Stimulated activated naive CD4-positive, alpha-beta T cell treated with Interleukin-2 at 50 U/mL for 16 hours (primary cell): ENCODE measurements around the gene SLC2A9.

Source experiments
- DNase-seq: peaks from one replicate; lab custom pipeline; 2025; lab: John Stamatoyannopoulos, UW

Gene SLC2A9

DNA sequence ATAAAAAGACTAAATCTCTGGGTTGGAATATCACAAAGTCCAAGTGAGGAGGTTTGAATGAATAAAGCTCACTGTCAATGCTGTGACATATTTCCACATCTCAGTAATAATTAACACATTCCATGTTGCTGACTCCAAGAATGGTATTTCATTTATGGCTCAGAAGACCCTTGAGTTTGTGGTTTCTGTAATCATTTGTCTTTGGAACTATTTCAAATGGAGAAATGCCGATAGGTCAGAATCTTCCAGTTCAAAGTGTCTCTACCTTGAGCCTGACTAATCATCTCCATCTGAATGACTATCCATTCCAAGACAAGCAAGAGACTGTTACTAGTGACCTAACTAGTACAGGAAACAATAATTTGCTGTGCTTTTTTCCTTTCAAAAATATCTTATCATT is 24.2 kb upstream of the SLC2A9 start:
- no peak for DNase-seq

DNA sequence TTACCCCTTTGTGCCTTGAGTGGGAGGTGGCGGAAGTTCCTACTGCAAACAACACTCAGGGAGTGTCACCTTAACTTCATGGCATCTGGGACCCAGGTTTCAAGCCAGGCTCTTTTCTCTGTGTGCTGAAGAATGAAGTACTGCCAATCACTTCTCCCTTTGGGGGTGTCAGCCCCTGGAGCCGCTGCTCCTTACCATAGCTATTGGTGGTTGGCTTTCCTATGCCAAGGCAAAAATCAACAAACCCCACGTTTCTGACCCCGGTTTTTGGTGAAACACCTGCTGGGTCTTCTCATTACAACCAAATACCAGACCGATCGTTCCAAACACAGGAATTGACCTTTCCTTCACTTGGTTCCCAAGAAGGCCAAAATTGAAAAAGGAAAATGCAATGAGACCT is 19.7 kb upstream of the SLC2A9 start:
- DNase-seq: no peak

DNA sequence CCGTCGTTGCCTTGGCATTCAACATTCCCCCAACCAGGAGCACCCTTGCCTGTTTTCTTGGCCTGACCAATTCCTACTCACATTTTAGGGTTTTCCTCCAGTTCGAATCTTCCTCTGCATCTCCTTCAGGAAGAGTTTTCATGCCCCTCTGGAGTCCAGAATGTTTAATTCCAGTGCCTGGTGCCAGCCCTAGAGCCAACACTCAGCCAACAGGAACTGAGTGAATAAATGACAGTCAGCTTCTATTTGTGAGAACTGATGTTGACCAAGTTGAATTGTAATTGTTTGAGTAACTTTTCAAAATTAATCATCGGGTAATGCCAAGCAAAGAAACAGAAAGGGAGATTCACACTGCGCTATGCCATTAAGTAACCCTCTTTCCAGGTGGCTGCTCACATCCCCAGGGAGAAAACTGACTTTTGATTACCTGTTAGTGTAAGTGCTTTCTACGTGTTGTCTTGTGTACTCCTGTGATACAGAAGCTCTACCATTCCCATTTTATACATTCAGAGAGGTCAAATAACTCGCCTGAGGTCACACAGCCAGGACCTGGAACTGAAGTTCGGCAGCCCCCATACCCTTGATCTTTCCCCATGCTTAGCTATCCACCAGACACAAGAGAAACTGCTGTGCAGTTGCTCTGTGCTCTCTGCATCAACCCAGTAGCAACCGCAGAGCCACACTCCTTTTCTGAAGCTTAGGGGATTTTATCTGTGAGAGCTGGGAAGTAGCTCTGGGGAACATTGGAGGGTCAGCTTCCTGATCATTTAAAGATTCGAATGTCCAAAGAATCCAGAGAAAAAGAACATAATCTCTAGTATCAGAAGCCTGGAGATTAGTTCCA is 19.0 kb upstream of the SLC2A9 start:
- DNase-seq: no peak

DNA sequence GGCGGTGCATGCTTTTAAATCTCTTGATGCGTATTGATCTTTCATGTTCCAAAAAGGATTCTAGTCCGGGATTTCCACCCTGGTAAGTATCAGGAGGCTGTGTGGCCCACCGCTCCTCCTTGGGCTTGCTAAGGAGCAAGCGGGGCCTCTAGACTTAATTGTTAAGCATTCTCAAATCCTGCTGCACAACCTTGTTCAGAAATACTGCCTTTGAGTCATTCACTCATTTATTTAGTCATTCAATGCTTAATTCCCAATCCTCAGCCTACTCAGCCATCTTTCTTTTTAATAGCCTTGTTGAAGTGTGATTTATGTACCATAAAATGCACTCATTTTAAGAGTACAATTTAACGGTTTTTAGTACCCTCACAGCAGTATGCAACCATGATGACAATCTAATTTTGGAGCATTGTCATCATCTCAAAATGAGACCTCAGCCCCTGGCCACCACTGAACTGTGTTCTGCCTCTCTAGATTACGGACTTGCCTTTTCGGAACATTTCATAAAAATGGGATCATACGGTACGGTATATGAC is 15.6 kb upstream of the SLC2A9 start:
- no peak for DNase-seq

DNA sequence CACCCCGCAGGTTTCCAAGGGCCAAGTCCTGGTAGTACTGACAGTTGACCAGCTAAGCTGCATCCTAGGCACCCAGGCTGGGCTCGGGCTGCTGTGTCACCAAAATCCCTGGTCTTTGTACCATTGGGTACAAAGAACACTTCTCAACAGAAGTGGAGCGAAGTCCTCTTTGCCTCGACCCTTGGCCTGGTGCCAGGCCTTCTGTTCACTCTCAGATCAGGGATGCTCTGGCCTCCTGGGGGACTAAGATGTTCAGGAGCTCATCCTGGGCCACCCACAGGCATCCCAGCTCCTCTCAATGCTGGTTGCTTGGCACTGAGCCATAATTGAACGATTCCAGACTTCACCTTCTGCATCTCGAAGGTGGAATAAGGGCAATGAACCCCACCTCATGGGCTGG is 13.8 kb upstream of the SLC2A9 start:
- DNase-seq: no peak

DNA sequence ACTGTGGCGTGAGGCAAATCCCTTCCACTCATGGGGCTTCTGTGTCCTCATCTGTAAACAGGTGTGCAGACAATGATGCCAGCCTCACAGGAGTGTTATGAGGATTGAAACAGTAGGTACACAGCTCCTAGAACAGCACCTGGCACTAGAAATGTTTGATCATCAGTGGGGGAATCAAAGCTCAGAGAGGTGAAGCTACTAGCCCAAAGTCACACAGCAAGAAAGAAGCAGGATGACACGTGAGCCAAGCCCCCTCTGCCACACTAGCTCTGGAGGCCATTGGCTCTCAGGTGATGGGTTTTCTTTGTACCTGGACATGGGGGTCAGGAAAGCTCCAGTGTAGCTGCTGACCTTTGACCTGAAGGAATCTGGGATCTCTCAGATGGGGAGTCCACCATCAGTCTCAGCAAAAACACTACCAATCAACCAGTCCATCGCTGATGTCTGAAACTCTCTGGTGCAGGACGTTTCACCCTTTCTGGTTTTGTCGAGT is 13.4 kb upstream of the SLC2A9 start:
- DNase-seq: no peak

DNA sequence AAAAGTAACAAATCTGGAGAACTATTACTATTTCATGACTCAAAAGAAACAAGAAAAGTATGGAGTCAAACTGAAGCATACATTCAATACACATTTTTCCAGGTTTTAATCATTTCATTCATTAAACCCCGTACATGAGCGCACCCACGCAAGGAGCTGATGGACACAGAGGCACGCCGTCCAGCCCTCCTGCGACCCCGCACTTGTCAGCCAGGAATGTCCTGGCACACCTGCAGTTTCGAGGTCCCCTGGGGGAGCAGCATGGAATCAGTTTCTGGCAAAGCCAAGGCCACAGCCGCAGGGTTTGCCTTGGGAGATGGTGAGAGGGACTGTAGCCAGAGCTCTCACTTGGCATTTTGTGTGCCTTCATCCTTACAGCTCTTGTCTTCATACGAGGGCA is 12.8 kb upstream of the SLC2A9 start:
- DNase-seq: no peak

DNA sequence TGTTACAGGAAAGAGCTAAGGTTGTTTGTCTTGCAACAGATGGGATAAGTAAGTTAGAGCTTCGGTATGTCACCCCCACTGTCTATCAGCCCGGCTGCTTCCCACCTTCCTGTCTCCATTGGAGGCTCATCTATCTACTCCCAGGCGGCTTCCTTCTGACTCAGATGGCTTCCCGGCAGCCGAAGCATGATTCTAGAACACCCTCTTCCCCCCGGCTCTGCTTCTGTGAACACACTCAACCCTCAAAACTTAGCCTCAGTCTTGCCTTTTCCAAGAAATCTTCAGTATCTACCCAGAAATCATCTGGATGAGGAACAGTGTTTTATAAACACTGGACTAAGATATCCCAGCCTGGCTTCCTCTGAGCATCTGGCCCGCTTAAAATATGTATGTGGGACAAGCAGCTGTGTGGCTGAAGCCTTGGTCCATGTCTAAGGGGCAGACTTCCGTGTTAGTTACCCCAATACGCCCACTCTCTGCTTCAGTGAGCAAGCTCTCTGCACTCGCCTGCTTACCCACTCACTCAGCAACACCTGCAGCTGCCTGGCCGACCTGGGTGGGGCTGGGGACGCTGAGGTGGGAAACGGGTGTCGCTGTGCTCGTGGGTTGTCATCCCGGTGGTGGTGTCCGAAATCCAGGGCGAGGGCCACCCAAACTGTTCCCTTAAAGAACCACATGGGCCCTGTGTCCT is 12.0 kb upstream of the SLC2A9 start:
- DNase-seq: no peak

DNA sequence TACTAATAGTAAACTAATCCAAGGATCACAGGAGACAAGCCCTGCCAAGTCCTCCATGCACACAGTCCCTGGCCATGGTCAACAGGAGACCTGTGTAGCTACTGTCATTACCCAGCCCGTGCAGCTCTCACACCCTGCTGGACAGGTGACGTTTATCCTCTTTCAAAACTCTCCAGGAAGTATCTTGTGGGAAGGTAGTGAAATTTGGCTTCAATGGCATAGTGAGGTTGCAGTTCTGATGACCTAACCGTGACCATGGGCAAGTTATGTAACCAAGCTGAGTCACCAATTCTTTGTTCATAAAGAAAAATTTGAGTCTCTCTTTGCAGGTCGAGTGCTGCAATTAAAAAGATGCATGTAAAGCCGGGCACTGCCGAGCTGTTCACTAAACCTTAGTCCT is 11.3 kb upstream of the SLC2A9 start:
- no peak for DNase-seq

DNA sequence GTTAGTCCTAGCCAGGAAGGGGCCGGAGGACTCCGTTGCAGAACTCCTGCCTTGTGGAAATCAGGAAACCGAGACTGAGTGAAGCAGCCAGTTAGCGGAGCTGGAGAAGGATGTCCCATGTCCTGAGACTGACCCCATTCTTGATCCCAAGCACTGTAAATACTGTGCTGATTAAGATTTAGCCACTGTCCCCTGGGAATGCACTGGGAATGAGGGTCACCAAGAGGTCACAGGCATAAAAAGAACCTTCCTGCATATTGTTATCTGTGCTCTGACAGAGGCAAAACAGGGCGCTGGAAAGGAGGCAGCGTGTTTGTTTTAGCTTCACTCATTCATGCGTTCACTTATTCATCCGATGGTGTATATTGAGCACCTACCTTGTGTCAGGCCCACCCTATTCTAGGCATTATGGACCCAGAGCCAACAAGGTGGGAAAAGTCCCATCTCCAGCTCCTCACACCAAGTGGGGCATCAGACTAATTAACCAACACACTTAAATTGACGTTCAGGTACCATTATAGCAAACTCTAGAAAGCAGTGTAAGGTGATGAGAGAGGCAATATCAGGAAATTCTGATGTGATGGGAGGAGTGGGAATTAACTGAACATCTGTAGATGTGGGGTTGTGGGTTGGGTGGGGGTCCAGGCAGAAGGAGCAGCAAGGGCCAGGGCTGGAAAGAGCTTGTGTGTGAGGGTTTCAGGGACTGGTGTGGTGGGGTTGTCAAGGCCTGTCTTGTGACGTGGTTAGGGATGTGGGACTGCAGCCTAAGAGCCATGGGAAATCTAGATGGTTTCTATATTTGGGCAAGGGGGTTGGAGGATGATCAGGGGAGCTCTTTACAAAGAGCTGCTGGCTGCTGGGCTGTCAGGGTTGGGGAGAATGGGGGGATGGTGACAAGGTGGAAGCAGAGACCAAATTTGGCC is 10.6 kb upstream of the SLC2A9 start:
- no peak for DNase-seq

DNA sequence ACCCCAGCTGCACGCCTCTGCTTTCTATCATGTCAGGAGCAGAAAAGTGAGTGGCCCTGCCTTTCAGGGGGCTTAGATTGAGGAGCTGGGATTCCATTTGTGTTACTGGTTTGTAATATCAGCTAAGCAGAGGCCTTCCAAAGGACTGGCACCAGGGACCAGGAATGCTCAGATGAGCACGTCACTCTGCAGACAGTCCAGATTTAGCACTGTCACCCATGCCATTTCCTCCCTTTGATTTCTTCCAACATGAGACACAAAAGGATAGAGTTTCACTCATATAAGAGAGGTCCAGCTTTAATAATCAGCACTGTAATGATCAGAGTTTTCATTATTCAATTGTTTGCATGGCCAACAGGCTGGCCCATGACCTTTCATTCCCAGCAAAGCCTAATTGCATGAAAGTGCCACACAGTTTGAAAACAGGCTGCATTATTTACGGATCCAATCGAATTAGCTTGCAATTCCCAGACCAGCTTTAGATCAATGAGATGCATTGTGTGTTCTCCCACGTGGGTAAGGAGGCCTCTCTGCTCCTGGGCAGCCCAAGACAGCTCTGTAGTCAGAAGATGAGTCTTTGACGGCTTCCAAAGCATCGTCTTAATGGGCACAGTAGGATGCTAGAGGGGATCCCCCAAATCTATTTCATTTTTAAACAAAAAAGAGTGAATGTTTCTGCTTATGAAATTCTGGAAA is 9.8 kb upstream of the SLC2A9 start:
- no peak for DNase-seq

DNA sequence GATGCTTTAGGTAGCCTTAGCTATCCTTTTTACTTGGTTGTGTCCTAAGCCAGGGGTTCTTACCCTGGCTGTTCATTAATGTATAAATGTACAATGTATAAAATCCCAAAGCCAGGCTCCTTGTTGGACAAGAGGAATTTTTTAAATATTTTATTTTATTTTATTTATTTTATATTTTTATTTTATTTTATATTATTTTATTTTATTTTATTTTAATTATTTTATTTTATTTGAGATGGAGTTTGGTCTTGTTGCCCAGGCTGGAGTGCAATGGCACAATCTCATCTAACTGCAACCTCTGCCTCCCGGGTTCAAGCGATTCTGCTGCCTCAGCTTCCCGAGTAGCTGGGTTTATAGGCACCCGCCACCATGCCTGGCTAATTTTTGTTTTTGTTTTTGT is 8.1 kb upstream of the SLC2A9 start:
- no peak for DNase-seq

DNA sequence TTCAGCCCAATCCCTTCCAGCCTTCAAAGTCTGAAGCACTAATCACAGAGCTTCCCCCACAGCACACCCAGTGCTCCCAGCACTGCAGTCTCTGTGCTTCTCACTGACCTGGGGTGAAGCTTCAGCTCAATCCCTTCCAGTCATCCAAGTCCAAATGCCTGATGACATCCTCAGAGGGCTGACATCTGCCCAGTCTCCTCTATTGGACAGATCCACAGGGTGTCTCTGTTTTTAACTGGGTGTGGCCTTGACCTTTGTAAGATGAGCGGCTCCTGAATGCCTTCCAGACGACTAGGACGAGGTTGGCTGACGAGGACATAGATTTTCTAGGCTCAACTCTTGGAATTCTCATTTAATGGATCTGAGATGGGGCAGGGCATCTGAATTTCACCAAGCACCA is 7.6 kb upstream of the SLC2A9 start:
- no peak for DNase-seq

DNA sequence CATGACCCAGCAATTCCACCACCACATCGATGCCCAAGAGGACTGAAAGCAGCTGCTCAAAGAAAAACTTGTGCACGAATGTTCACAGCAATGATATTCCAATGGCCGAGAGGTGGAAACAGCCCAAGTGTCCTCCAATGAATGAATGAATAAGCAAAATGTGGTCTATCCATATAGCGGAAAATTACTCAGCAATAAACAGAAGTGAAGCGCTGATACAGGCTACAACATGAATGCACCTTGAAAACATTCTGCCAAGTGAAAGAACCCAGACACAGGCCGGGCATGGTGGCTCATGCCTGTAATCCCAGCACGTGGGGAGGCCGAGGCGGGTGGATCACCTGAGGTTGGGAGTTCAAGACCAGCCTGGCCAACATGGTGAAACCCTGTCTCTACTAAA is 5.2 kb upstream of the SLC2A9 start:
- DNase-seq: no peak

DNA sequence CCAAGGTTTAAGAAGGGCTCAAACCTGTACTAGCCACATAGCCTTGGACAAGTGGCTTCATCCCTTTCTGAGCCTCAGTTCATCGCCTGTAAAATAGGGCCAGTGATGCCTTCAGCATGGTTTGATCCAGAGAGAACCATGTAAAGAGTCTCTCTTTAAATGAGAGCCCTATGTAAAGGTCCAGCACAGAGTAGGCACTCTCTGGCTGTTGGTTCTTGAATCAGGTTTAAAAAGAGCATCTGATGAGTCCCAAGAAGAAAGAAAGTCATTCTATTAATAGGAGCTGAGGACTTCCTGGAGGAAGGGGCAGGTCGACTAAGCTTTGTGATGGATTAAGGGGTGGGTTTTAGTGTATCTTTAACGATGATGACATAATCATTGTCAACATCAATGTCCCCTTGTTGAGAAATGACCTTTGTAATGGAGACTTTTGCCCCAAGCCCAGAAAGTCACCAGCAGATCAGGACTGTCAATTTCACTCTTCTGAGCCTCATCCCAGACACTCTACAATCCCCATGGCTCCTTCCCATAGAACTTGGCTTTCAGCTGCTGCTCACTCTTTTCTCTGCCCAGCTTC is 4.0 kb upstream of the SLC2A9 start:
- no peak for DNase-seq

DNA sequence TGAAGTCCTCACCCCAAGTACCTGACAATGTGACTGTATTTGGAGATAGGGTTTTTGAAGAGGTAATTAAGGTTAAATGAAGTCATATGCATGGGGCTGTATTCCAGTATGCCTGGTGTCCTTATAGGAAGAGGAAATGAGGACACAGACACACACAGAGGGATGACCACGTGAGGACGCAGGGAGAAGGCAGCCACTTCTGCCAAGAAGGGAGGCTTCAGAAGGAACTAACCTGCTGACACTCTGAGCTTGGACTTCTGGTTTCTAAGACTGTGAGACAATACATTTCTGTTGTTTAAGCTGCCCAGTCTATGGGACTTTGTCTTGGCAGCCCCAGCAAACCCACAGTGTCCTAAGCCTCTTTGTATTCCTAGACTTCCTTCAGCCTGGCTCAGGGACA is 3.0 kb upstream of the SLC2A9 start:
- no peak for DNase-seq

DNA sequence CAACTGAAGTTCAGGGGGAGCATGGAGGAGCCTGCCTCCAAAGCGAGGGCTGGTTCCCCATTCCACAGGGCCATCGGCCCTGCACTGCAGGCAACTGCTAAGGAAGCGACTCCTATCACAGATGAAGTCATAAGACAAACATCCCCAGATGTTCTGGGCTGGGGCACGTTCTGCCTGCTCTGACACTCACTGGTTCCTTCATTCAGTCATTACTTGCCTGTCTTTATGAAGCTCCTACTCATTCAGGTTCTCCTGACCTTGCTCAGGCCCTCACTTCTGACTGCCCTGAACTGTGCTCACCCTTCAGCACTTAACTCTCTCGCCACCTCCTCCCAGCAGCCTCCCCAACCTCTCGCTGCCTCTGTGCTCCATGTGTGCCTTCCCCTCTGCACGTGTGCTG is 2.5 kb upstream of the SLC2A9 start:
- DNase-seq: no peak

DNA sequence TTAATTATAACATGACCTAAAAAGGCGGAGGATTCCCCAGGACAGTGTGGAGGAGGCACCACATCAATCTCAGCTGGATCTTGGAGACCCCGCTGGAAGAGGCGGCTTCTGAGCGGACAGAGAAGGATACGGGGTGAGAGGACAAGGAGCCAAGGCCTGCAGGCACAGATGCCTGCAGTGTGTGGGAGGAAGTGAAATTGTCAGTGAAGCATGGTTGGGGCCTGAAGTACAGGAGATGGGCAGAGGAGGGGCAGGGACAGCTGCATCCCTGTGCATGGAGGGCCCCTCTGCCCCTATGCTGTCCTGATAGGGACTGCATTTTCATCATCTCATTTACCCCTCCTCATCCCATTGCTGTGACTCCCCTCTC is 1.7 kb upstream of the SLC2A9 start:
- no peak for DNase-seq

DNA sequence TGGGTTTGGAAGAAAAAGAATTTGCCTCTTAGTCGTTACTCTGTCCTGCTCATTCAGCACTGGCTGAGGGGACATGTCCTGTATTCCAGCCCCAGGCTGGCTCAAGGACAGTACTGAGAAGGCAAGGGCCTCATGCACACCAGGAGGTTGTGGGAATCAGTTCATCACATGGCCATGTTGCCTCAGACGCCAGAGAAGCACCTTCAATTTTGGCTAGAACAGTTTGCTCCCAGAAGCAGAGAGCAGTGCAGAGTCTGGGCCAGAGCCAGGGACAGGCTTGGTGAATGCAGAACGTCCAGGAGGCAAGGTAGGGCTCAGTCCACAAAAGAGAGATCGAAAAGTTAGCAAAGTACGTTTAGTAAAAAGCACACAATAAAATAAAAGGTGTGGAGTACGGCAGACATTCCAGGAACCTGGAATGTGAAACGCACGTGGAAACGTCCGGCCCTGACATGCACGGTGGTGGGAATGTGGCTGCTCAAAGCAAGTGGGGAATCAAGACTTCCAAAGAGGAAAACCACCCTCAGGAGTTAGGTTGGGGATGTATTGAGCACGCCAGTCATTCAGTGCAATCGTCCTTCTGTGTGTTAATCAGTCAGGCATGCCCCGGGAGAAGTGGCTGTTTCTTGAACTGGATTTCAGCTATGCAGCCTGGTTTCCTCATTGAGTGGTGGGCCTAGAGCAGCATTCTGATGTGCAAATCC is 1.2 kb upstream of the SLC2A9 start:
- no peak for DNase-seq

DNA sequence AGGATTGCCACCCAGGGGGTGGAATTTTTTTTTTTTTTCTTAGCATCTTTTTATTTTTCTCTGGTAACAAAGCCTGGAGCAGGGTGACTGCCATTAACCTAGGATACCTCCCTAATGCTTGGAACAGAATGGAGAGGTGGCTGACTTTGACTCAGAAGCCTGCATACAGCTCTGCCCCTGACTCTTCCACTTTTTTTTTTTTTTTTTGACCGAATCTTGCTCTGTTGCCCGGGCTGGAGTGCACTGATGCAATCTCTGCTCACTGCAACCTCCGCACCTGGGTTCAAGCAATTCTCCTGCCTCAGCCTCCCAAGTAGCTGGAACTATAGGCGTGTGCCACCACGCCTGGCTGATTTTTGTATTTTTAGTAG is 341 bp upstream of the SLC2A9 start:
- DNase-seq: no peak

DNA sequence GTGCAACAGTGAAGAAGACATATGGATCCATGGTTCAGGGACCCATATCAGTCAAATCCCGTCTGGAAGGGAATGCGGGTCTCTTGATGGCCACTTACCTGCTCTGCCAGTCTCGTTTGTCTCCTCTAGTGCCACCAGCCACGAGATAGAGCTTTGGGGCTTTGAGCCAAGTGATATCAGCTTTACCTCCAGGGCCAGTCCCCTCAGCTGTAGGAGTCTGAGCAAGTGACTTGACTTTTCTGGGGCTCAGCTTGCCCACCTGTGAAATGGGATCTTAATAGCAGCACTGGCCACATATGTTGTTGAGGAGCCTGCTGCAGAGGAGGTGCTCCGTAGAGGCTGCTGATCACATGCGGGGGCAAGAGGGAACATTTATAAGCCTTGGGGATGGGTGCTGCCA is 1.2 kb downstream of the SLC2A9 start:
- no peak for DNase-seq
